ENCODE data around the gene PKMYT1.

DNA sequence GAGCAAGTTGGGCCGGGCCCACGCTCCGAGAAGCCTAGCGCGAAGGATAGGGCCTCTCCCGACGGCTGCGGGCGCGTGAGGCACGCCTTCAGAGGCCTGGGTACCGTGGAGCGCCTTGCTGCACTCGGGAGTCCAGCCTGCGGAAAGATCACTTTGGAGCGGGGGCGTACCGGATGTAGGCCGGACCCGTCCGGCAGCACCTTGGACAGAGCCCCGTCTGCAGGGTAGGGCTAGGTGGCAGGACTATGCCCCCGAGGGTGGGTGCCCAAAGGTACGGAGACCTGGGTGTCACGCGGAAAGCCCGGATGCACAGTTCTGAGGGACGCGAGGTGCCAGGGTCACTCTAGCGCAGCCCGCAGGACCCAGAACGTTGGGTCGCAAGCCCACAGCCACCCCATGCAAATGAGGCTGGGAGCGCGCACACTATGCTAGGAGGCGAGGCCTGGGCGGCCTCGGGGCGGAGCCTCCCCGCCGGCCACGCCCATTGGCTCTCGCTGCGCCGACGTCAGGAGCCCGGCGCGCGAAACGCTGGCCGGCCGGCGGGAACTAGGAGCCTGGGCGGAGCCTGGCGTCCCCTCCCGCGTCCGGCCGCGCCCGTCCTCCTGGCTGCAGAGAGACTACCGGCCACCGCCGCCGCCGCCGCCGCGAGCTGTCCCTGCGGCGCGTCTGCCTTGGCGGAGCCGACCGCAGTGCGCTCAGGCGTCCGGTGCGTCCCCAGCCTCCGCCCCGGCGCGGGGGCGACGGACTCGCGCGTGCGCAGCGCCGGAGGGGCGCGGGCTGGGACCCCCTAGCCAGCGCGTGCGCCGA lies 11.3 kb downstream of the PKMYT1 start, which contains the start of gene PAQR4:
- TF ChIP-seq GATA2 (IDR thresholded peaks at IDR 0.05; ENCODE audit: low read depth, low read length) (no peak), GATA3 (IDR thresholded peaks at IDR 0.05; ENCODE audit: low read depth, low read length) (no peak)
